ENCODE data around the gene RPS25. TPM values are rescaled to one million over a fixed set of nuclear protein-coding genes. Genes with fewer than 3 reads are reported as not detected.
"Not testable (repeated sequence)": the region's sequence is repeated elsewhere in the genome, so short reads cannot be mapped to it uniquely, and the experiment has no call there.

Gene RPS25
- polyA plus RNA-seq, 1 donor from 2014 or later = 4,856 TPM

GRCh38 chr11:119015054-119015611 lies 3.0 kb downstream of the RPS25 start:
- peaks cover 10% of the 10 kb centered on the region for H3K36me3 Mint-ChIP-seq

GRCh38 chr11:119014209-119014924 lies 3.8 kb downstream of the RPS25 start:
- Mint-ChIP-seq H3K36me3 (peaks cover 10% of the 10 kb centered on the region), H3K27ac (peak overlapping the region in 1 of 3 donors; percentile 92), H3K27me3 (no peaks in the 10 kb centered on the region), H3K9me3 (no peaks in the 10 kb centered on the region), H3K4me3 (peak overlapping the region in 1 of 4 donors; percentile 76), H3K4me1 (peaks cover 21 to 26% (median 22%) of the 10 kb centered on the region in 3 donors)

More at GRCh38 chr11:119015054-119015611, 3.0 kb downstream of the RPS25 start:
- Mint-ChIP-seq H3K9me3 (no peaks in the 10 kb centered on the region), H3K4me3 (peak overlapping the region in 1 of 4 donors; percentile 76), H3K27ac (peak overlapping the region in 2 of 3 donors; percentile 28 to 92), H3K27me3 (no peaks in the 10 kb centered on the region), H3K4me1 (peaks cover 22 to 32% (median 27%) of the 10 kb centered on the region in 3 donors)

- Mint-ChIP-seq H3K9me3 (no peaks in the 10 kb centered on the region), H3K27me3 (no peaks in the 10 kb centered on the region), H3K27ac (peak overlapping the region in 1 of 3 donors; percentile 19), H3K4me3 (peak overlapping the region in 1 of 4 donors; percentile 23), H3K36me3 (peaks cover 6% of the 10 kb centered on the region), H3K4me1 (peaks cover 16 to 22% (median 17%) of the 10 kb centered on the region in 3 donors)
These were observed 5.4 kb downstream of the RPS25 start for GRCh38 chr11:119012629-119013170.

- Mint-ChIP-seq H3K4me1 (peaks cover 10 to 17% (median 13%) of the 10 kb centered on the region in 3 donors), H3K4me3 (no peak overlapping the region), H3K27ac (no peak overlapping the region), H3K9me3 (no peaks in the 10 kb centered on the region), H3K36me3 (peaks cover 4% of the 10 kb centered on the region), H3K27me3 (no peaks in the 10 kb centered on the region)
These were observed 6.6 kb downstream of the RPS25 start for GRCh38 chr11:119011476-119012053.

- Mint-ChIP-seq H3K27ac (no peak overlapping the region), H3K4me1 (peaks cover 0 to 2% (median 1%) of the 10 kb centered on the region in 3 donors), H3K4me3 (no peak overlapping the region), H3K36me3 (peaks cover 3% of the 10 kb centered on the region), H3K27me3 (no peaks in the 10 kb centered on the region), H3K9me3 (no peaks in the 10 kb centered on the region)
These were observed 11.5 kb downstream of the RPS25 start for GRCh38 chr11:119006656-119007055.

GRCh38 chr11:119000906-119001305 lies 17.2 kb downstream of the RPS25 start:
- Mint-ChIP-seq H3K4me3 (peak overlapping the region in 1 of 4 donors; percentile 77), H3K36me3 (peaks cover 5% of the 10 kb centered on the region)

GRCh38 chr11:118998822-118999221 lies 19.3 kb downstream of the RPS25 start:
- H3K9me3 Mint-ChIP-seq = no peaks in the 10 kb centered on the region
- H3K27me3 Mint-ChIP-seq = no peaks in the 10 kb centered on the region
- peaks cover 5% of the 10 kb centered on the region for H3K36me3 Mint-ChIP-seq
- H3K27ac Mint-ChIP-seq = peak overlapping the region; percentile 87 to 94 (median 93)
- H3K4me3 Mint-ChIP-seq = peak overlapping the region; percentile 95 to 98 (median 96)
- peaks cover 21 to 30% (median 23%) of the 10 kb centered on the region in 3 donors for H3K4me1 Mint-ChIP-seq

More at GRCh38 chr11:119000906-119001305, 17.2 kb downstream of the RPS25 start:
- Mint-ChIP-seq H3K27ac (peak overlapping the region in 1 of 3 donors; percentile 64), H3K27me3 (no peaks in the 10 kb centered on the region), H3K9me3 (no peaks in the 10 kb centered on the region), H3K4me1 (peaks cover 21 to 30% (median 23%) of the 10 kb centered on the region in 3 donors)

- Mint-ChIP-seq H3K4me3 (peak overlapping the region; percentile 95 to 98 (median 96)), H3K27me3 (no peaks in the 10 kb centered on the region), H3K36me3 (peaks cover 5% of the 10 kb centered on the region), H3K27ac (peak overlapping the region; percentile 87 to 94 (median 93)), H3K9me3 (no peaks in the 10 kb centered on the region), H3K4me1 (peaks cover 21 to 30% (median 23%) of the 10 kb centered on the region in 3 donors)
These were observed 19.8 kb downstream of the RPS25 start for GRCh38 chr11:118998388-118998717.

- H3K27ac Mint-ChIP-seq = peak within 1 kb of the TSS; percentile 87 to 94 (median 93)
- H3K27me3 Mint-ChIP-seq = no peaks in the 10 kb centered on the region
- no peaks in the 10 kb centered on the region for H3K9me3 Mint-ChIP-seq
- H3K4me1 Mint-ChIP-seq = peaks cover 21 to 30% (median 23%) of the 10 kb centered on the region in 3 donors
- peaks cover 3% of the 10 kb centered on the region for H3K36me3 Mint-ChIP-seq
- H3K4me3 Mint-ChIP-seq = peak within 1 kb of the TSS; percentile 95 to 98 (median 96)
These were observed 20.3 kb downstream of the RPS25 start, which contains the start of gene CENATAC for GRCh38 chr11:118997627-118998387. TSS of gene CENATAC (plus strand) at chr11:118998138. CDS start at chr11:118998198, 60 bp downstream.

GRCh38 chr11:118996926-118997626 lies 21.1 kb downstream of the RPS25 start:
- Mint-ChIP-seq H3K27ac (peak overlapping the region; percentile 87 to 94 (median 93)), H3K4me3 (peak overlapping the region; percentile 95 to 98 (median 96)), H3K4me1 (peaks cover 21 to 30% (median 23%) of the 10 kb centered on the region in 3 donors), H3K27me3 (no peaks in the 10 kb centered on the region), H3K36me3 (peaks cover 3% of the 10 kb centered on the region), H3K9me3 (no peaks in the 10 kb centered on the region)

- H3K27ac Mint-ChIP-seq, H3K27me3 Mint-ChIP-seq, H3K4me1 Mint-ChIP-seq, H3K4me3 Mint-ChIP-seq, H3K36me3 Mint-ChIP-seq, H3K9me3 Mint-ChIP-seq: not testable (repeated sequence)
These were observed 26.6 kb downstream of the RPS25 start for GRCh38 chr11:118991486-118992038.

GRCh38 chr11:118988280-118988679 lies 29.9 kb downstream of the RPS25 start:
- H3K36me3 Mint-ChIP-seq = no peaks in the 10 kb centered on the region
- H3K27ac Mint-ChIP-seq = no peak overlapping the region
- no peaks in the 10 kb centered on the region for H3K4me1 Mint-ChIP-seq
- no peak overlapping the region for H3K4me3 Mint-ChIP-seq
- no peaks in the 10 kb centered on the region for H3K9me3 Mint-ChIP-seq
- H3K27me3 Mint-ChIP-seq = no peaks in the 10 kb centered on the region

- Mint-ChIP-seq H3K27ac (no peak overlapping the region), H3K9me3 (no peaks in the 10 kb centered on the region), H3K4me1 (no peaks in the 10 kb centered on the region), H3K36me3 (no peaks in the 10 kb centered on the region), H3K4me3 (no peak overlapping the region), H3K27me3 (peaks cover 3% of the 10 kb centered on the region)
These were observed 33.3 kb downstream of the RPS25 start for GRCh38 chr11:118984825-118985224.

- not testable (repeated sequence) for H3K4me3 Mint-ChIP-seq, H3K4me1 Mint-ChIP-seq, H3K36me3 Mint-ChIP-seq, H3K9me3 Mint-ChIP-seq, H3K27me3 Mint-ChIP-seq, H3K27ac Mint-ChIP-seq
These were observed 33.8 kb downstream of the RPS25 start for GRCh38 chr11:118984337-118984736.
